ENCODE measurements around the gene CDK17. TPM values are rescaled to one million over a fixed set of nuclear protein-coding genes. Genes with fewer than 3 reads are reported as not detected.

Gene CDK17
- total and polyA plus RNA-seq, 2 of the 8 experiments (the other 6 are each of a cell fraction or from before 2014, with no cell fraction given): 5.8 to 20.0 TPM

- no peak overlapping the region for H3K27ac ChIP-seq (ENCODE audit: low read depth, low read length)
- POLR2A ChIA-PET (ENCODE audit: partially characterized antibody): no interaction called here
- no peak overlapping the region for H4K8ac ChIP-seq (ENCODE audit: extremely low read depth, insufficient read depth, low read length)
- H2BK120ac ChIP-seq (replicated peaks; ENCODE audit: low read depth, low read length): no peak overlapping the region
- H3K79me2 ChIP-seq (ENCODE audit: control insufficient read depth in 1 of 2, insufficient read depth in 2 of 2, low read length in 2 of 2): no peaks in the 10 kb centered on the region
- no peak overlapping the region for H2AK5ac ChIP-seq (ENCODE audit: low read depth, low read length)
- H3K4me3 ChIP-seq (ENCODE audit: extremely low read depth in 1 of 4, insufficient read depth in 2 of 4, low read depth in 3 of 4, low read length in 4 of 4): no peak overlapping the region
- H3K56ac ChIP-seq (replicated peaks; ENCODE audit: insufficient read length, low read depth, low read length): no peak overlapping the region
- H2BK12ac ChIP-seq (ENCODE audit: low read depth, low read length): no peak overlapping the region
- no peak overlapping the region for H3K18ac ChIP-seq (ENCODE audit: extremely low read depth, low read length)
- H4K91ac ChIP-seq (replicated peaks; ENCODE audit: insufficient read length, low read length): no peak overlapping the region
- FAIRE-seq: no peak
- H4K20me1 ChIP-seq (replicated peaks in 1 of 2; ENCODE audit: control insufficient read depth in 1 of 2, insufficient read depth in 2 of 2, low read length in 2 of 2): no peaks in the 10 kb centered on the region
- H2BK5ac ChIP-seq (ENCODE audit: low read depth, low read length): no peak overlapping the region
- no peak overlapping the region for H4K5ac ChIP-seq (ENCODE audit: insufficient read length, low read depth, low read length)
- no peak overlapping the region for H3K4me2 ChIP-seq (ENCODE audit: insufficient read depth in 1 of 2, low read depth in 2 of 2, low read length in 2 of 2)
- TF ChIP-seq JUN (IDR thresholded peaks at IDR 0.05; ENCODE audit: low read depth, low read length) (no peak), RAD21 (IDR thresholded peaks at IDR 0.05 in 1 of 2, conservative IDR thresholded peaks at IDR 0.05 in 1 of 2; ENCODE audit: low read depth in 2 of 2, low read length in 2 of 2) (peak in 1 of 2 experiments; percentile 7; a peak in 1 of 4 replicates)
- no peak overlapping the region for H3K14ac ChIP-seq (ENCODE audit: insufficient read length)
- no peak overlapping the region for H2BK15ac ChIP-seq (ENCODE audit: low read length)
- no peak overlapping the region for H3K23ac ChIP-seq (ENCODE audit: insufficient read length)
- DNase-seq (ENCODE audit: low read depth in 1 of 2, low spot score in 2 of 2): no peak
- H3K9ac ChIP-seq (replicated peaks in 1 of 4; ENCODE audit: extremely low read depth in 1 of 4, low read depth in 3 of 4, low read length in 3 of 4): no peak overlapping the region
- H2BK20ac ChIP-seq (ENCODE audit: low read length): no peak overlapping the region
- H3K4me1 ChIP-seq (replicated peaks in 1 of 4; ENCODE audit: control insufficient read depth in 3 of 4, insufficient read depth in 4 of 4, low read length in 3 of 4): peaks cover 0 to 5% (median 0%) of the 10 kb centered on the region in 4 experiments; a peak in 1 of 7 replicates
- WGBS, 2 experiments (ENCODE audit: extremely low coverage in 1 of 2, insufficient coverage in 1 of 2, insufficient read length in 1 of 2, insufficient replicate concordance in 2 of 2, low coverage in 1 of 2, low lambda C conversion rate in 2 of 2, missing lambda C conversion rate in 1 of 2): 83% methylated on average over 3 of the region's 3 CpGs; no CpG with 5 or more reads in 1 of the 2 experiments
- H3K4ac ChIP-seq (replicated peaks; ENCODE audit: insufficient read length, low read depth, low read length): no peak overlapping the region
- no peaks in the 10 kb centered on the region for H3K79me1 ChIP-seq (ENCODE audit: low read depth, low read length)
- H3K23me2 ChIP-seq (ENCODE audit: low read depth, low read length): no peaks in the 10 kb centered on the region
- H3K36me3 ChIP-seq (ENCODE audit: control insufficient read depth in 2 of 4, insufficient read depth in 4 of 4, low read length in 3 of 4): peaks cover 0 to 7% (median 0%) of the 10 kb centered on the region in 4 experiments; a peak in 1 of 8 replicates
- CTCF ChIA-PET (ENCODE audit: partially characterized antibody): interaction anchor here (1.6 kb wide), 1 partner anchor 9 kb away, joined by 3 read pairs; no protein-coding TSS in a partner anchor
- H3K27me3 ChIP-seq (replicated peaks in 1 of 4; ENCODE audit: control insufficient read depth in 3 of 4, extremely low read depth in 1 of 4, insufficient read depth in 3 of 4, low read length in 3 of 4): no peaks in the 10 kb centered on the region
- no peaks in the 10 kb centered on the region for H3K9me3 ChIP-seq (ENCODE audit: insufficient read depth in 2 of 2, low read depth in 1 of 2, low read length in 1 of 2)
- H2AFZ ChIP-seq (ENCODE audit: low read length): no peak overlapping the region
Observed at GRCh38 chr12:96327889-96328288, 72.3 kb downstream of the CDK17 start.
